Effector memory CD4-positive, alpha-beta T cell (primary cell): ENCODE results near the gene MAP3K5.
A peak's percentile ranks its signal among the peaks of the same experiment; 100 is the strongest.
"Not testable (repeated sequence)": the region's sequence is repeated elsewhere in the genome, so short reads cannot be mapped to it uniquely, and the experiment has no call there.

ENCODE experiments used
- DNase-seq, 3 donors: peaks; one replicate each; pipeline ENCODE4 v3.0.0-alpha.2; 2020
- H3K27ac ChIP-seq: 2 replicates; pipeline ENCODE4 v1.7.0; 2013; ENCODE audit warnings: mild to moderate bottlenecking, low read length, moderate library complexity; ENCODE audit not compliant: insufficient read depth, poor library complexity, severe bottlenecking
- H3K27me3 ChIP-seq: replicated peaks from 2 replicates; pipeline ENCODE4 v1.7.0; 2013; ENCODE audit warnings: mild to moderate bottlenecking, low read length; ENCODE audit not compliant: insufficient read depth, control insufficient read depth, poor library complexity, severe bottlenecking
- H3K36me3 ChIP-seq: 2 replicates; pipeline ENCODE4 v1.7.0; 2013; ENCODE audit warnings: mild to moderate bottlenecking, low read length, moderate library complexity; ENCODE audit not compliant: control insufficient read depth, insufficient read depth
- H3K4me1 ChIP-seq: 2 replicates; pipeline ENCODE4 v1.7.0; 2013; ENCODE audit warnings: low read length, mild to moderate bottlenecking; ENCODE audit not compliant: control insufficient read depth, insufficient read depth, poor library complexity, severe bottlenecking
- H3K4me3 ChIP-seq: 2 replicates; pipeline ENCODE4 v1.7.0; 2013; ENCODE audit warnings: low read length, low read depth, mild to moderate bottlenecking; ENCODE audit not compliant: insufficient read depth, poor library complexity, severe bottlenecking
- H3K9me3 ChIP-seq: 2 replicates; pipeline ENCODE4 v1.7.0; 2013; ENCODE audit warnings: mild to moderate bottlenecking, low read length, moderate library complexity; ENCODE audit not compliant: control insufficient read depth

The MAP3K5 gene

DNA sequence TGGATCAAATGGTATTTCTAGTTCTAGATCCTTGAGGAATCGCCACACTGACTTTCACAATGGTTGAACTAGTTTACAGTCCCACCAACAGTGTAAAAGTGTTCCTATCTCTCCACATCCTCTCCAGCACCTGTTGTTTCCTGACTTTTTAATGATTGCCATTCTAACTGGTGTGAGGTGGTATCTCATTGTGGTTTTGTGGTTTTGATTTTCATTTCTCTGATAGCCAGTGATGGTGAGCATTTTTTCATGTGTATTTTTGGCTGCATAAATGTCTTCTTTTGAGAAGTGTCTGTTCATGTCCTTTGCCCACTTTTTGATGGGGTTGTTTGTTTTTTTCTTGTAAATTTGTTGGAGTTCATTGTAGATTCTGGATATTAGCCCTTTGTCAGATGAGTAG is 23.3 kb upstream of the MAP3K5 start:
- H3K4me1 ChIP-seq, H3K36me3 ChIP-seq, H3K27ac ChIP-seq, H3K4me3 ChIP-seq, H3K9me3 ChIP-seq, H3K27me3 ChIP-seq, DNase-seq: not testable (repeated sequence)

DNA sequence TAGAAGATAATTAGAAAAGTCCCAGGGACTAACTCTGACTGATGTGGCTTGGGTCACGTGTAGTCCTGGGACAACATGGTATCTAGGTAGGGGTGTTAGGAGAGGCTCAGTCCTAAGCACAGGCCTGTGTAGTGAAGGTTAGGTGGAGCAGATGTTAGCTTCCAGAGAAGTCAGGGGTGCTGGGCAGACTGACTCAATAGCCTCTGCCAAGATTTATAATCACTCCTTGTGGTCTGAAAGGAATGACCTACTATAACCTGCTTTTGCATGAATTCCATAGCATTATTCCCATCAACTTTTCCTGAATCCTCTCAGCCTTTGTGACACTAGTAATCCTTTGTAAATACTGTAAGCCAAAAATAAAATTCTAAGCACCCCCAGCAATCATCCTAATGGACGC is 19.9 kb upstream of the MAP3K5 start:
- H3K4me1 ChIP-seq = no peaks in the 10 kb centered on the region
- no peak for DNase-seq
- H3K27ac ChIP-seq = no peak overlapping the region
- no peaks in the 10 kb centered on the region for H3K36me3 ChIP-seq
- H3K27me3 ChIP-seq = no peaks in the 10 kb centered on the region
- no peaks in the 10 kb centered on the region for H3K9me3 ChIP-seq
- H3K4me3 ChIP-seq = no peak overlapping the region

DNA sequence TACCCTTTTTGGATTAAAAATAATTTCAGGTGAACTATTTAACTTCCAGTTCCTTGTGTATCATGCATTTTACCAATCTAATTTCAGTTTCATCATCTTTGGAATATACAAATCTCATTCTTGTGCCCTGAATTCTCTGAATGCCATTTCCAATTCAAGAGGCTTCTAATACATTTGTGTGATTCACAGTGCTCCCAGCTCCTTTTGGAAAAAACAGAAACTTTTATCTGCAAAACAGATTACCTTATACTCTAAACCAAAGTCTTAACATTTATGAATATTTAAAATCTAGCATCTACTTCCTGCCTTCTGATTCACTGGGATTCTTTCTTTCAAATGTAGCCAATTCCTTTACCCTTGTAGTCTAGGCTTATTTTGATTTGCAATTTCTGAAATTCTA is 19.0 kb upstream of the MAP3K5 start:
- H3K27ac ChIP-seq = no peak overlapping the region

DNA sequence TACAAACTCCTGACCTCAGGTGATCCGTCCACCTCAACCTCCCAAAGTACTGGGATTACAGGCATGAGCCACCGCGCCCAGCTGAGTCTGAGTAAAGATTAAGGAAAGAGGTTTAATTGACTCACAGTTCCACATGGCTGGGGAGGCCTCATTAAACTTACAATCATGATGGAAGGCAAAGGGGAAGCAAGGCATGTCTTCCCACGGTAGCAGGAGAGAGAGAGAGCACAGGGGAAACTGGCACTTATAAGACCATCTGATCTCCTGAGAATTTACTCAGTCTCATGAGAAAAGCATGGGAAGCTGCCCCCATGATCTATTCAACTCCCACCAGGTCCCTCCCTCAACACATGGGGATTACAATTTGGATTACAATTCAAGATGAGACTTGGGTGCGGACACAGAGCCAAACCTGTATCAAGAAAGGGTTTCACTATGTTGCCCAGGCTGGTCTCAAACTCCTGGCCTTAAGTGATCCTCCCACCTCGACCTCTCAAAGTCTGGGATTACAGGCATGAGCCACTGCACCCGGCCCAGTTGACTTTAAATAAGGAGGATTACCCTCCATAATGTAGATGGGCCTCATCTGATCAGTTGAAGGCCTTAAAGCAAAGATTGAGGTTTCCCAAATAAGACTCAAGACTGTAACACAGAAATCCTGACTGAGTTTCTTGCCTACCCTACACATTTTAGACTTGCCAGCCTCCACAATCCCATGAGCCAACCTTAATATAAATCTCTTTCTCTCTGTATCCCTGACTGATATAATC is 17.0 kb upstream of the MAP3K5 start:
- DNase-seq = no peak
- Histone ChIP-seq H3K9me3 (no peaks in the 10 kb centered on the region), H3K27me3 (no peaks in the 10 kb centered on the region), H3K4me3 (no peak overlapping the region), H3K36me3 (no peaks in the 10 kb centered on the region), H3K4me1 (no peaks in the 10 kb centered on the region), H3K27ac (no peak overlapping the region)

More for the DNA sequence above, 19.0 kb upstream of the MAP3K5 start:
- no peak for DNase-seq
- H3K4me1 ChIP-seq = no peaks in the 10 kb centered on the region
- no peaks in the 10 kb centered on the region for H3K36me3 ChIP-seq
- no peak overlapping the region for H3K4me3 ChIP-seq
- H3K9me3 ChIP-seq = no peaks in the 10 kb centered on the region
- no peaks in the 10 kb centered on the region for H3K27me3 ChIP-seq

DNA sequence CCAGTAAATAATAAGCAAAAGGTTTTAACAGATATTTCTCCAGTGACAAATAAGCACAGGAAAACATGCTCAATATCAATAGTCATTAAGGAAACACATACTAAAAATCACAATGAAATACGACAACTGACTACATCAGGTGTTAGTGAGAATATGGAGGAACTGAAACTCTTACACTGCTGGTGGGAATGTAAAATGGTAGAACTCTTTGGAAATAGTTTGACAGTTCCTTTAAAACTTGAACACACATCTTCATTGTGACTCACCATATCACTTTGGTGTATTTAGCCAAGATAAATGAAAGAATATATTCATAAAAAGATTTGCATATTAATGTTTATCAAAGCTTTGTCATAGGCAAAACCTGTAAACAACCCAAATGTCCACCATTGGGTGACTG is 11.3 kb upstream of the MAP3K5 start:
- no peaks in the 10 kb centered on the region for H3K27me3 ChIP-seq
- H3K9me3 ChIP-seq = no peaks in the 10 kb centered on the region
- H3K27ac ChIP-seq = no peak overlapping the region
- no peaks in the 10 kb centered on the region for H3K36me3 ChIP-seq
- no peak for DNase-seq
- no peaks in the 10 kb centered on the region for H3K4me1 ChIP-seq
- no peak overlapping the region for H3K4me3 ChIP-seq

DNA sequence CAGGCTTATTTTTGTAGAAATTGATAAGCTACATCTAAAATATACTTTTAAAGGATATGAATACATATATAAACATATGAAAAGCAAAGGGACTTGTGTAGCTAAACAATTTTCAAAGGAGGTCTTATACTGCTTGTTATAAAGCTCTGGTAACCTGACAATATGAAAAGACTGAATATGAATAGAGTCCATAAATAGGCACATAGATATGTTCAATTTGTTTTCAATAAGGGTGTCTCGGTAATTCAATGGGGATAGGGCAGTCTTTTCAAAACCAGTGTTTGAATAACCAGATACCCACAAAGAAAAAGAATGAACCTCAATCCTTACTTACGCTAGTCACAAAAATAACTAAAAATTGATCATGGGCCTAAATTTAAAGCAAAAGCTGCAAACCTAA is 9.3 kb upstream of the MAP3K5 start:
- H3K4me1 ChIP-seq = no peaks in the 10 kb centered on the region
- no peak for DNase-seq
- no peaks in the 10 kb centered on the region for H3K36me3 ChIP-seq
- no peak overlapping the region for H3K27ac ChIP-seq
- no peak overlapping the region for H3K4me3 ChIP-seq
- H3K27me3 ChIP-seq = no peaks in the 10 kb centered on the region
- H3K9me3 ChIP-seq = no peaks in the 10 kb centered on the region

DNA sequence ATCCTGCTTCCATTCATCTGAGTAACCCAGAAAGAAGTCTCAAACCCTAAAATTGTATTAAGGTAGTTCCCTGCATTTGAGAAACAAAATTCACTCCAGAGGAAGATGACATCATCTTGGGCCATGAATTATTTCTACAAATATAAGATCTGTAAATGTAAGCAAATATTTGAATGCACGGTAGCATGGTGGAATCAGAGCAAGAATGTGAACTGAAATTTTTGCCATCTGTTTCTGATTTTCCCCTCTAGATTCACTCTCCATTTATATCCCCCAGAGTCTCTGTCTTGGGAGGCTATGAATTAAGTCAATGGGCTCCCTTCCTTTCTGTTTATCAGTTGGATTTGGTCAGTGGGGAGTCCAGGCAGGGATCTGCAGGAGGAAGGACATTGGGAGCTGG is 5.8 kb upstream of the MAP3K5 start:
- DNase-seq = no peak
- Histone ChIP-seq H3K4me3 (no peak overlapping the region), H3K27ac (no peak overlapping the region), H3K9me3 (no peaks in the 10 kb centered on the region), H3K27me3 (no peaks in the 10 kb centered on the region), H3K36me3 (no peaks in the 10 kb centered on the region), H3K4me1 (peaks cover 3% of the 10 kb centered on the region)

DNA sequence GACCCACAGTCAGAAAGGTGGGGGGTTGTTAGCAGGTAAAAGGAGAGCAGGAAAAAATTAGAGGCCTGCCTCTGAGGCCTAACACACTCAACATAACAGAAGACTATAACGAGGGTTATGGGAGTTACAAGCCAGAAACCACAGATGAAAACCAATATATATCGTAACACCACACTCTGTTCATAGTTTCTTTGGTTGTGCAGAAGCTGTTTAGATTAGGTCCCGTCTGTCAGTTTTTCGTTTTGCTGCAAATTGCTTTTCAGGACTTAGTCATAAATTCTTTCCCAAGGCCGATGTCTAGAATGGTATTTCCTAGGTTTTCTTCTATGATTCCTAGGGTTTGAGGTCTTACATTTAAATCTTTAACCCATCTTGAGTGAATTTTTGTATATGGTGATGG is 3.7 kb upstream of the MAP3K5 start:
- no peaks in the 10 kb centered on the region for H3K36me3 ChIP-seq
- DNase-seq = no peak
- H3K4me1 ChIP-seq = peaks cover 3% of the 10 kb centered on the region
- no peaks in the 10 kb centered on the region for H3K9me3 ChIP-seq
- H3K27me3 ChIP-seq = no peaks in the 10 kb centered on the region
- no peak overlapping the region for H3K4me3 ChIP-seq
- H3K27ac ChIP-seq = no peak overlapping the region

DNA sequence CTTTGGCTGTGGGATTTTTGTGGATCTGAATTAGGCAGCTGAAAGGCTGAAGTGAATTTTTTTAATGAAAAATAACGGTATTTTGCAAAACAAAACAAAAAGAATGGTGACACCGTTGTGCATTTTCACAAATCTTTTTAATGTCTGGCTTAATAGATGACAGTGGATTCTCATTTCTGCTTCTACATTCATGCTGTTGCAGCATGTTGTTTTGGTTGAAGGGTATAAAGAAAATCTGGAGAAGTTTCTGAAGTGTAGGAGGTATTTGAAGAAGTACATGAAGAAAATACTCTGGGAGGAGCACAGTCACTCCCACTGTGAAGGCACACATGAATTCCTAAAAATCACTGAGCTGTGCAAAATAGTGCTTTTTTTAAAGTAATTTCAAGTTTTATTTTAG is 3.1 kb upstream of the MAP3K5 start:
- no peaks in the 10 kb centered on the region for H3K27me3 ChIP-seq
- DNase-seq = no peak
- no peaks in the 10 kb centered on the region for H3K9me3 ChIP-seq
- peaks cover 3% of the 10 kb centered on the region for H3K4me1 ChIP-seq
- H3K4me3 ChIP-seq = no peak overlapping the region
- H3K36me3 ChIP-seq = no peaks in the 10 kb centered on the region
- no peak overlapping the region for H3K27ac ChIP-seq

DNA sequence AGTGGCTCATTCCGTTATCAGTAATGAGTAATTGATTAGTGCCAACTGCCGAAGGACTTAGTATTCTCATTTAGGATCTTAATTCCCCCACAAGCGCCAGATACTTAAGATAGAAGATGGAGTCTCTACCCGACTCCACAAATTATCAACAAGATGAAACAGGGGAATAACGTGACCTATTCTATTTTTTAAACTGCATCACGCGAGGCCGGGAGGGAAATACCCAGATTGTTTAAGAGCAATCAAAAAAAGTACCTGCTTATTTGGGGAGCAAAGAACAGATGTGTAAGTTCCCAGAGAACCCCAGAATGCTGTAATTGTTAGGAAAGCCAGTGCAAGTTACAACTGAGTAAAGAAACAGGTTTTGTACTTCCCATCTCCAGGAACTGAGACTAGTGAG is 1.1 kb upstream of the MAP3K5 start:
- Histone ChIP-seq H3K9me3 (no peaks in the 10 kb centered on the region), H3K36me3 (no peaks in the 10 kb centered on the region), H3K4me3 (peak overlapping the region; percentile 94), H3K27me3 (no peaks in the 10 kb centered on the region), H3K4me1 (peaks cover 10% of the 10 kb centered on the region), H3K27ac (peak overlapping the region; percentile 99)
- DNase-seq = peak in 2 of 3 donors; percentile 10 to 18
